GM12892 (cell line): ENCODE data around the gene RRAD.

ENCODE experiments used
- POLR2AphosphoS5 ChIP-seq: IDR thresholded peaks from 2 replicates; pipeline ENCODE4 v1.6.1; 2011; ENCODE audit warnings: low read depth, low read length, control low read depth
- TAF1 ChIP-seq: IDR thresholded peaks from 2 replicates; pipeline ENCODE4 v1.6.1; 2011; ENCODE audit warnings: low read depth, mild to moderate bottlenecking, control low read depth, low read length, borderline replicate concordance

GRCh38 chr16:66894948-66895688 is 30.2 kb downstream of the RRAD start:
- TF ChIP-seq POLR2AphosphoS5: no peak
- no peak for TF ChIP-seq TAF1
